ENCODE results near the gene CHRD. TPM values are rescaled to one million over a fixed set of nuclear protein-coding genes. Genes with fewer than 3 reads are reported as not detected.

The CHRD gene
- total RNA-seq, 1 donor from 2014 or later, result 5.6 TPM

GRCh38 chr3:184354121-184354728 lies 25.6 kb upstream of the CHRD start:
- no peak overlapping the region for H3K4me3 Mint-ChIP-seq
- peak in 1 of 2 experiments; percentile 65 for DNase-seq (ENCODE audit: low spot score in 2 of 2, unreplicated experiment in 2 of 2)
- peak; percentile 70 for TF ChIP-seq CTCF (IDR thresholded peaks at IDR 0.05; ENCODE audit: unreplicated experiment)
- H3K36me3 Mint-ChIP-seq, result peaks cover 8% of the 10 kb centered on the region
- H3K27ac Mint-ChIP-seq, result no peak overlapping the region
- no peaks in the 10 kb centered on the region for H3K9me3 Mint-ChIP-seq
- H3K27me3 Mint-ChIP-seq (ENCODE audit: low read depth), result no peaks in the 10 kb centered on the region
- H3K4me1 Mint-ChIP-seq, result peaks cover 8% of the 10 kb centered on the region

GRCh38 chr3:184354754-184355153 lies 25.1 kb upstream of the CHRD start:
- no peak for TF ChIP-seq CTCF (IDR thresholded peaks at IDR 0.05; ENCODE audit: unreplicated experiment)
- Mint-ChIP-seq H3K9me3 (no peaks in the 10 kb centered on the region), H3K27me3 (ENCODE audit: low read depth) (no peaks in the 10 kb centered on the region), H3K27ac (no peak overlapping the region), H3K4me1 (peaks cover 8% of the 10 kb centered on the region), H3K36me3 (peaks cover 8% of the 10 kb centered on the region), H3K4me3 (no peak overlapping the region)
- DNase-seq (ENCODE audit: low spot score in 2 of 2, unreplicated experiment in 2 of 2), result no peak

GRCh38 chr3:184355261-184356040 lies 24.4 kb upstream of the CHRD start:
- Mint-ChIP-seq H3K4me3 (no peak overlapping the region), H3K27ac (no peak overlapping the region), H3K27me3 (ENCODE audit: low read depth) (no peaks in the 10 kb centered on the region), H3K9me3 (no peaks in the 10 kb centered on the region), H3K4me1 (peaks cover 14% of the 10 kb centered on the region), H3K36me3 (peaks cover 8% of the 10 kb centered on the region)
- no peak for TF ChIP-seq CTCF (IDR thresholded peaks at IDR 0.05; ENCODE audit: unreplicated experiment)
- DNase-seq (ENCODE audit: low spot score in 2 of 2, unreplicated experiment in 2 of 2), result no peak

- peaks cover 6% of the 10 kb centered on the region for H3K36me3 Mint-ChIP-seq
- peaks cover 12% of the 10 kb centered on the region for H3K4me1 Mint-ChIP-seq
- no peak overlapping the region for H3K4me3 Mint-ChIP-seq
- TF ChIP-seq CTCF (IDR thresholded peaks at IDR 0.05; ENCODE audit: unreplicated experiment), result no peak
- no peaks in the 10 kb centered on the region for H3K27me3 Mint-ChIP-seq (ENCODE audit: low read depth)
- no peak overlapping the region for H3K27ac Mint-ChIP-seq
- no peaks in the 10 kb centered on the region for H3K9me3 Mint-ChIP-seq
- no peak for DNase-seq (ENCODE audit: low spot score in 2 of 2, unreplicated experiment in 2 of 2)
Measured at GRCh38 chr3:184357248-184358123, 22.4 kb upstream of the CHRD start.

- Mint-ChIP-seq H3K27ac (no peak overlapping the region), H3K36me3 (peaks cover 6% of the 10 kb centered on the region), H3K27me3 (ENCODE audit: low read depth) (no peaks in the 10 kb centered on the region), H3K9me3 (no peaks in the 10 kb centered on the region), H3K4me3 (no peak overlapping the region), H3K4me1 (peaks cover 12% of the 10 kb centered on the region)
- no peak for TF ChIP-seq CTCF (IDR thresholded peaks at IDR 0.05; ENCODE audit: unreplicated experiment)
- DNase-seq (ENCODE audit: low spot score in 2 of 2, unreplicated experiment in 2 of 2), result no peak
Measured at GRCh38 chr3:184358124-184358767, 21.6 kb upstream of the CHRD start.

Measured in mesothelial cell of epicardium (in vitro differentiated cells).